Measurements from ENCODE around the gene SHF.

Gene SHF

GRCh38 chr15:45169608-45170480, 17.9 kb downstream of the SHF start:
- DNase-seq: no peak

DNA sequence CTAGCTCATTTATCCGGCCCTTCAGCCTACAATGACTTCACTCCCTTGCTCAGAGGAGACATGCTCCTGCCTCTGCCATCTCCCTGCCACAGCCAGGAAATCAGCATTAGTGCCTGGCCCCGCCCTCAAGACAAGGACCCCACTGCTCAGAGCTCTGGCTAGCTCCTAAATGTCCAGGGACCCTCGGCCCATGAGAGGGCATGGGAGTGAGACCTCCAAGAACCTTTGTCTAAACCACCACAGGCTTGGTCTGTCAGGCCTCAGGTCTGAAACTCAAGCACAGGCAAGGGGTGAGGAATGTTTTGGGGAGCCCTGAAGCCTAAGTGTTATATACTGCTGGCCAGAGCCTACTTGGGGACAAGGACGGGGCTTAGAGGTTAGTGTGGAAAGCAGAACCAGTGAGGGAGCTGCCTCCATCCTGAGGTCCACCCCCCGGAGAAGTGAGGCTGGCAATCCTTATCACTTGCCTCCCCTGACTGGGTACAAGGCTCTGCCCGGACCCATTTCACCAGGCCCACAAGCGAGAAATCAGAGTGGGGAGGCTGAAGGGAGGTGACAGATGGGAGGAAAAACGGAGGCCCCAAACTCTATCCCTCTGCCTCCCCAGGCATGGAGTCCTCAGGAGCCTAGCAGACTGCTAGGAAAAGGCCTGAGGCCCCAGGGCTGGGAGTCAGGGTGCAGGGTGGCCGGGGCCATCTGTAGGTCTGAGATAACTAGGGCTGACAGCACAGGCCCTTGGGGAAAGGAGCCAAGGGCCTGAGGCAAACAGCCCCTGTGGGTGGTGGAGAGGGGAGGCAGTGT, 18.8 kb downstream of the SHF start:
- no peak for DNase-seq

DNA sequence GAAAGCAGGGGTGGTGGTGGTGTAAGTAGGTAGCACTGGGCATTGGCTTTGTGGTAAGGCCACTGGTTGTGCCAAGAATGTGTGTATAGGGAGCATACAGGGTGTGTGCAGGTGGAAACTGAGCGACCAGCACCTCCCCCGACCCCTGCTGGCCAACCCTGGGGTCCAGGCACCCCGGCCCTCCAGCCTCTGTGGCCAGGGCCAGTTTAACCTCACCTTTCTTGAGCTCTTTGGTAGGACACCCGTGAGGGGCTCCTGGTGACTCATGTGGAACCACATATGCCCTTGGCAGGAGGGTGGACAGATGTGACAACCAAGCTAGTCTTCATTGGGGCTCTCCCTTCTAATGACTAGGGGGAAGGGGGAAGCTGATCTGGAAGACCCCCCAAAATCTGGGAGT, 19.5 kb downstream of the SHF start:
- DNase-seq: no peak

DNA sequence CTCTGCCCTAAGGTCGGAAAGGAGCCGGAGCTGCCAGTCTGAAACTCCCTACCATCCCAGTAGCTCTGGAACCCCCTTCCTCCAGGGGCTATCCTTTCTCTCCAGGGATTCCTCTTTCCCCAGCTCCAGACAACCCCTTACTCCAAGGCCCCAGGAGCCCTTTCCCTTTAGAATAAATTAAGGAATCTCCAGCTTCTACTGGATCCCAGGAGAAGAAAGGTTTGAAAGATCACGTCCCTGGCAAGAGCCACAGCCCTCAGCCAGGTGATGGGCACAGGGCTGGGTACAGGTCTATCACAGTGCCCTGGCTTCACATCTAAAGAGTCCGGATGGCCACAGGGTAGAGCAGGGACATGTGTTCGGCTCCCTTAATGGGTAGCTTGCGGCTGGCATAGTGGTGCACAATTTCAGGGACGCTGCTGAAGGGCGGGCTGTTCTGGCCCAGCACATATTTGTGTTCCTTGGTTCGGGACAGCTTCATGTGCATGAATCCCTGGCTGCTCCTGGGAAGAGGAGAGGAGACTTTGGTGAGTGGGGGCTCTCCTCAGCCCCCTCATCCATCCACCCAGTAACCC, 20.0 kb downstream of the SHF start:
- no peak for DNase-seq

GRCh38 chr15:45166834-45167630, 20.7 kb downstream of the SHF start:
- DNase-seq: peak; percentile 68

DNA sequence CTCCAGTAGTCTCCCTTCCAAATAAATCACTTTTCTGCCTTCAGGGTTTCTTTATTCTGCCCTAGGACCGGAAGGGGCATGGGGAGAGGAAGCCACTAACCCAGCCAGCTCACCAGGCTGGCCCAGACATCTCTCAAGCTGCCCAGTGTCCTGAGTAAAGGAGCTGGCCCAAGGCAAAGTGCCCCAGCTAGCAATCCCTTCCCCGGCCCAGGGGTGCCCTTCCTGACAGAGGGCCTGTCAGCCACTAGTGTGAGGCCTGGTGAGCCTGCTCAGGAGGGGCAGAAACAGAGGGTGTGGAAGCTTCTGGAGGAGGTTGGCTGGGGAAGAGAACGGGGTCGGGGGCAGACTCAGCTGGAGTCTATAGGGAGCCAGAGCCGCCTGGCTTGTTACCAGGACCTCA, 22.2 kb downstream of the SHF start:
- DNase-seq: no peak

- DNase-seq: no peak
These were observed 22.9 kb downstream of the SHF start for GRCh38 chr15:45164914-45165313.

GRCh38 chr15:45163508-45163856, 24.3 kb downstream of the SHF start:
- no peak for DNase-seq

- peak; percentile 40 for DNase-seq
These were observed 24.8 kb downstream of the SHF start for GRCh38 chr15:45162771-45163507.

DNA sequence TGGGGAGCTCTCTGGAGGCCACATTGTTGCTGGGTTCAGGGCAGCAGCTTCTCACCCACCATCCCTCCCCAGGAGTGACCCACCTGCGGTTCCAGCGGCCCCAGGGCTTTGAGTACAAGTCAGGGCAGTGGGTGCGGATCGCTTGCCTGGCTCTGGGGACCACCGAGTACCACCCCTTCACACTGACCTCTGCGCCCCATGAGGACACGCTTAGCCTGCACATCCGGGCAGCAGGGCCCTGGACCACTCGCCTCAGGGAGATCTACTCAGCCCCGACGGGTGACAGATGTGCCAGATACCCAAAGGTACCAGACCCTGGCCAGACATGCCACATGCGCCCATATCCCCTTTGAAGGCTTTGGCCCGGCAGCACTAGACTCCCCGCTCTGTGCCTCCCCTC, 26.1 kb downstream of the SHF start:
- DNase-seq: no peak

DNA sequence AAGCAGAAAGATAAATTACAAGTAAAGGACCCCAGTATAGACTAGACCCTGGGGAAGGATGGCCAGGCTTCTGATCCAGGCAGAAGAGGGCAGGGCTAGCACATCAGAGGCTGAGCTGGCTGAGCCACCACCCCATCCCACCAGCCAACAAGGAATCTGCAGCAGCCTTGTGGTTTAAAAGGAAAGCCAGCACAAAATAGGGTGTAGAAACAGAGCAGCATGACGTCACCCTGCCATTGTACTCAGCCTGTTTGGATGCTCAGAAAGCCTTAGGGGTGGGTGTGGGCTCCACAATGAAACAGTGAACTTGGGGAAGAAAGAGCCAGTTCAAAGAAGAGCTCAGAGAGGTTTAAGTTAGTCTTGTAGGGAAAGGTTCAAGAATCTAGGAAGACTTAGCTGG, 29.8 kb downstream of the SHF start:
- no peak for DNase-seq

DNA sequence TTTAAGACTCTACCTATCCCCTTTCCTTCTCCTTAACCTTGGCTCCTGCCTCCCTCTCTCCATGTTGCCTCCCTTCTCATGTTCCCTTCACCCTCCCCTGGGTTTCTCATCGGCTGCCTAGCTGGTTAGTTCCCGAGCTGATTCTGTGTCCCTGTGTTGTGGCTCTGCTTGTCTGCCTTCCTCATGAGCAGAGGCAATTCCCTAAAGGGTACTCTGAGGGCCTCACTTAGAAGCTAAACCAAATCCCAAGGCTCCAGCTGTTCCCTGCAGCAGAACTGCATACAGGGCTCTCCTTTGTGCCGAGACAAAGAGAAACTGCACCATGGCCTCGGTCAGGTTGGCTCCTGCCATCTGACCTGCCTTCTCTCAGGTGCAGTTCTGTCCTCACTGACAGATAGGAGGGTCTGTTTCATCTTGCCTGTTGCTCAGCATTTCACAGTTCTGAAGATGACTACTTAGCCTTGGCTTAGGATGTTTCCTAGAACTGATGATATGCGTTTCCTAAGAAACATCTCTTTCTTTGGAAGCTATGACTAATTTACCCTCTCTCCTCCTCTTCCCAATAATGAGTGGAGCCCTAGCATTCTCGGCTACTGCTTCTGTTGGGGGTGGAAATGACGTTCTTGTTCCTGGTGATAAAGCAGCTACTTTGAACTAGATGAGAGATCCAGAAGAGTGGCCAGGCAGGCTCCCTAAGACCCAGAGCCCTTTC, 30.9 kb downstream of the SHF start:
- DNase-seq: no peak

GRCh38 chr15:45155739-45156138, 32.0 kb downstream of the SHF start:
- no peak for DNase-seq

- DNase-seq: no peak
These were observed 35.6 kb downstream of the SHF start for GRCh38 chr15:45151998-45152828.

DNA sequence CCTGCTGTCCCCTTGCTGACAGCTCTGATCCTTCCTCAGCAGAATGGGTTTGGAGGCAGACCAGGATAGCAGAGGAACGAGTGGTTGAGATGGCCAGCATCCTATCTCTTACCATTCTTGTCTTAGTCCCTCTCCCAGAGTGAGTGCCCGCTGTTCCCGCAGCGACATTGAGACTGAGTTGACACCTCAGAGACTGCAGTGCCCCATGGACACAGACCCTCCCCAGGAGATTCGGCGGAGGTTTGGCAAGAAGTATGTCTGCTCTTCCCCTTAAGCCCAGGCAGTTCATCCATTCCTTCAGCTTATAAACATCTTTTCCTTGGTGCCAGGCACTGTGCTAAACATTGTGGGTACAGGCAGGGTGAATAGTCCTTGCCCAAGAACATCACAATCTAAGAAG, 36.8 kb downstream of the SHF start:
- no peak for DNase-seq

- DNase-seq: no peak
These were observed 37.3 kb downstream of the SHF start for GRCh38 chr15:45150481-45150880.

GRCh38 chr15:45149060-45149459, 38.7 kb downstream of the SHF start:
- DNase-seq: no peak

DNA sequence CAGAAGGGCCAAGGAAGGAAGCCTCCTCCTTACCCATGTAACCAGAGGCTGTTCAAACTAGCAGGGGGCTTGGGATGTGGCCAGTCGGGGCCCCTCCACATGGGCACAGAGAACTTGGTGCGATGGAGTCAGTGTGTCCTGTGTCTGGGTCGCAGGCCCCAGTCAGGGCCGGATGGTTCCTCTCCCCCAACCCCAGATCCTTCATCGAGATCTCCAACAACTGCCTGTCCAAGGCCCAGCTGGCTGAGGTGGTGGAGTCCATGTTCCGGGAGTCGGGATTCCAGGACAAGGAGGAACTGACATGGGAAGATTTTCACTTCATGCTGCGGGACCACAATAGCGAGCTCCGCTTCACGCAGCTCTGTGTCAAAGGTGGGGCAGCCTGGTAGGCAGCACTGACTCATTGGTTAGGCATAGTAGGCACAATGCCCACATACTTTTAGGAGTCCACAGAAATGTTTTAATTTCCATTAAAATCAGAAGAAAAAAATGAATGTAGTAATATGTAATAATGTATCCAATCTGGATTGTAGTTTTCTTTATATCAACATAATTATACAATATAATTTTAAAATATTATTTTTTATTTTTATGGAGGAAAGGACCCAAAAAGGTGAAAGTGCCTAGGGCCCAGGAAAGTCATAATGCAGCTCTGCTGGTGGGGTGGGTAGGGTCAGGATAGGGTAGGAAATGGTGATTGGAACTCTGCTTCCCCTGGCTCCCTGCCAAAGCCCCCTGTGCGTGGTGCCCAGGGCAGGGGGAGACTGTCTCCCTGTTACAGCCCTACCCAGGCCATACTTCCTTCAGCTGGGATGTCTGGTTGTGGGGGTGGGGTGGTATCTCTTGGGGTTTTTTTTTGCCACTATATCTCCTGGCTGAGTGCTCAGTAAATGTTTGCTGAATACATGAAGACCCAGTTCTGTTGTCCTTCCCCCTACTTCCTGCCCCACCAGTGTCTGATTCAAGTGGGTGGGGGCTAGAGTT, 39.4 kb downstream of the SHF start:
- no peak for DNase-seq

DNA sequence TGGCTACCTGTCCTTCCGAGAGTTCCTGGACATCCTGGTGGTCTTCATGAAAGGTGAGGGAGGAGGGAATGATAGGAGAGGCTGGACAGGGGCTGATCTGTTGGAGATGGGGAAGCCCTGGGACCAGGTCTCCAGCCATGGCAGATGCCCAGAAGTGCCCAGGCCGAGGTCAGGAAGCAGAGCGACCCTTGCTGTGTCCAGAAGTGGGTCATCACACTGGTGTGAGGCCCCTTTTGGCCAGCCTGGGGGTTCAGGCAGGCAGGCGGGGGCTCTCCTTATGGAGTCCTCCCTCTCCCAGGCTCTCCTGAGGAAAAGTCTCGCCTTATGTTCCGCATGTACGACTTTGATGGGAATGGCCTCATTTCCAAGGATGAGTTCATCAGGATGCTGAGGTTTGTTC, 40.2 kb downstream of the SHF start:
- DNase-seq: no peak
